NB4 (cell line): ENCODE measurements around the gene IER3.

ENCODE experiments used
- TF ChIP-seq, protein P1 (sequence below): IDR thresholded peaks from one replicate; pipeline ENCODE4 v1.5.1; 2012; ENCODE audit warnings: low read depth, low read length
- TF ChIP-seq, protein P2 (sequence below): IDR thresholded peaks from 2 replicates; pipeline ENCODE4 v1.6.1; 2011; ENCODE audit warnings: low read depth, low read length

DNA sequence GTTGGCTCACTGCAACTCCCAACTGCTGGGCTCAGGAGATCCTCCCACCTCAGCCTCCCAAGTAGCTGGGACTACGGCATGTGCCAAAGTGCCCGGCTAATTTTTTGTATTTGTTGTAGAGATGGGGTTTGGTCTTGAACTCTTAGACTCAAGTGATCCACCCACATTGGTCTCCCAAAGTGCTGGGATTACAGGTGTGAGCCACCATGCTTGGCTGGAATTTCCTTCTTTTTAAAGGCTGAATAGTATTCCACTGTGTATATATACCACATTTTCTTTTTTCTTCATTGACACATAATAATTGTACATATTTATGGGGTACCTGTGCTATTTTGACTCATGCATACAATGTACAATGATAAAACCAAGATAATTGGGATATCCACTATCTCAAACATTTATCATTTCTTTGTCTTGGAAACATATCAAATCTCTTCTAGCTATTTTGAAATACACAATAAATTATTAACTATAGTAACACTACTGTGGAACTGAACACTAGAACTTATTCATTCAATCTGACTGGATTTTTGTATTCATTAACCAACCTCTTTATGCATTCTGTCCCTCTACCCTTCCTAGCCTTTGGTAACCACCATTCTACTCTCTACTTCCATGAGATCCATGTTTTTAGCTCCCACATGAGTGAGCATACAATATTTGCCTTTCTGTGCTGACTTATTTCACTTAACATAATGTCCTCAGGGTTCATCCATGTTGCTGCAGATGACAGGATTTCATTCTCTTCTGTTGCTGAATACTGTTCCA is 35.1 kb downstream of the IER3 start:
- TF ChIP-seq, protein P1, sequence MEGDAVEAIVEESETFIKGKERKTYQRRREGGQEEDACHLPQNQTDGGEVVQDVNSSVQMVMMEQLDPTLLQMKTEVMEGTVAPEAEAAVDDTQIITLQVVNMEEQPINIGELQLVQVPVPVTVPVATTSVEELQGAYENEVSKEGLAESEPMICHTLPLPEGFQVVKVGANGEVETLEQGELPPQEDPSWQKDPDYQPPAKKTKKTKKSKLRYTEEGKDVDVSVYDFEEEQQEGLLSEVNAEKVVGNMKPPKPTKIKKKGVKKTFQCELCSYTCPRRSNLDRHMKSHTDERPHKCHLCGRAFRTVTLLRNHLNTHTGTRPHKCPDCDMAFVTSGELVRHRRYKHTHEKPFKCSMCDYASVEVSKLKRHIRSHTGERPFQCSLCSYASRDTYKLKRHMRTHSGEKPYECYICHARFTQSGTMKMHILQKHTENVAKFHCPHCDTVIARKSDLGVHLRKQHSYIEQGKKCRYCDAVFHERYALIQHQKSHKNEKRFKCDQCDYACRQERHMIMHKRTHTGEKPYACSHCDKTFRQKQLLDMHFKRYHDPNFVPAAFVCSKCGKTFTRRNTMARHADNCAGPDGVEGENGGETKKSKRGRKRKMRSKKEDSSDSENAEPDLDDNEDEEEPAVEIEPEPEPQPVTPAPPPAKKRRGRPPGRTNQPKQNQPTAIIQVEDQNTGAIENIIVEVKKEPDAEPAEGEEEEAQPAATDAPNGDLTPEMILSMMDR = no peak
- TF ChIP-seq, protein P2, sequence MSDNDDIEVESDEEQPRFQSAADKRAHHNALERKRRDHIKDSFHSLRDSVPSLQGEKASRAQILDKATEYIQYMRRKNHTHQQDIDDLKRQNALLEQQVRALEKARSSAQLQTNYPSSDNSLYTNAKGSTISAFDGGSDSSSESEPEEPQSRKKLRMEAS = no peak
